T-helper 1 cell treated with Interleukin-12 subunit alpha and Interleukin-12 subunit beta and Interleukin-4 antibody, amounts not matched to agents 30 μg/mL and 1 μg/mL, for 36 hours (primary cell): ENCODE results near the gene AFAP1.

Experiments
- H3K27ac Mint-ChIP-seq: one replicate; pipeline ENCODE4 v1.8.0; 2021; ENCODE audit warnings: mild to moderate bottlenecking, mixed read lengths
- H3K27me3 Mint-ChIP-seq: one replicate; pipeline ENCODE4 v1.8.0; 2021; ENCODE audit warnings: low read depth, mixed read lengths
- H3K36me3 Mint-ChIP-seq: one replicate; pipeline ENCODE4 v1.8.0; 2021; ENCODE audit warnings: low read depth, mixed read lengths
- H3K4me1 Mint-ChIP-seq: one replicate; pipeline ENCODE4 v1.8.0; 2021; ENCODE audit warnings: low read depth, mixed read lengths
- H3K4me3 Mint-ChIP-seq: one replicate; pipeline ENCODE4 v1.8.0; 2021; ENCODE audit warnings: mild to moderate bottlenecking, moderate library complexity, mixed read lengths
- H3K9me3 Mint-ChIP-seq: one replicate; pipeline ENCODE4 v1.8.0; 2021; ENCODE audit warnings: mixed read lengths

Gene AFAP1

DNA sequence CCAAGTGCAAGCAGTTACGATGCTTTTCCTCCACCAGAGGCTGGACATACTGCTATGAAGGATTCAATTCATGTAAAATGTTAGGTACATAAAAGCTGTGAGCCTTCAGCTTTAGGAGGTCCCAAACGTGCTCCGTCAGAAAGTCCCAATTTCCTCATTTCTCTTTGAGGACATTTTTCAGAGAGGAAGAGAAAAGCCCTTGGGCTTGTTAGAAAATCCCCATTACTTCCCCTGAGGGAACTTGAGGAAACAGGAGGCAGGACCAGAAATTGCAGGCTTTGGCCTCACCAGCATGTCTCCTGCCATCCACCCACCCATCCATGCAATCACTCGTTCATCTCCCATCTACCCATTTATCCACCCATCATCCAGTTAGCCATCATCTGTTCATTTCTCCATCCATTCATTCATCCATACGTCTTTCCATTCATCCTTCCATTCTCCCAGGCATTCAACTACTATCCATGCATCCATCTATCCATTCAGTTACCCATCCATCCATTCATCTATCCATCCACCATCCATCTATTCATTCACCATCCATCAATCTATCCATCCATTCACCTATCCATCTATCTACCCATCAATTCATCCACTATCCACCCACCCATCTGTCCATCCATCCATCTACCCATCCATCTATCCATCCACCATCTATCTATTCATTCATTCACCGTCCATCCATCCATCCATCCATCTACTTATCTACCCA lies 223.5 kb downstream of the AFAP1 start:
- H3K9me3 Mint-ChIP-seq, result no peaks in the 10 kb centered on the region
- no peaks in the 10 kb centered on the region for H3K4me1 Mint-ChIP-seq
- no peaks in the 10 kb centered on the region for H3K27me3 Mint-ChIP-seq
- H3K4me3 Mint-ChIP-seq, result no peak overlapping the region
- peak overlapping the region; percentile 3 for H3K27ac Mint-ChIP-seq
- no peaks in the 10 kb centered on the region for H3K36me3 Mint-ChIP-seq

DNA sequence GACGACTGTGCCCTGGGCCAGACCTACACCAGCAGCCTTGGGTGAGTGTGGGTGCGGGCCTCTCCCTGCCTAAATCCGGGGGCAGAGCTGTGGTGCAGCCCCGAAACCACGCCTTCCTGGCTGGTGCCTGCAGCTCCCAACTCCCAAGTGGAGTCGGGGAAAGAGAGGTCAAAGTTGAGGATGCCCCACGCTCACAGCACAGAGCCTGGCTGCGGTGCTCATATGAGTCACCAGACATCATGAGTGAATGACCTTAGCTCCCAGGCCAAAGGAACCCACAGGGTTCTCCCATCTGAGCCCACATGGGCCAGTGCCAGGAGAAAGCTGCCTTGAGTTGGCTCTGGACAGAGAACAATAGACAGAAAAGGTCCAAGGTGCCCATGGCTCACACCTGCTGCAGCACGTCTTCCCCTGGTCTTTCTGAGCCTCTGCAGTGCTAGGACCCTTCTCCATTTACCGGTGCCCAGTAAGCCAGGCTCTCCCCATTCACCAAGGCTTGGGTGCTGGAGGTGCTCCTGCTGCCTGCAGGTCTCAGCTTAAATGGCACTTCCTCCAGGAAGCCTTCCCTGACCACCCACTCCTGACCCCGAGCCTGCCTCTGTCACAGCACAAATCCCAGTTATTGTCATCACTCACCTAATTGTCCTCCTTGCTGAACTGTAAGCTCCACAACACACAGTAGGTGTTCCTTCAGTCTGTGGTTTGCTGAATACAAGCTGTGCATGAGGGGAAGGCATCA lies 224.2 kb downstream of the AFAP1 start:
- no peak overlapping the region for H3K4me3 Mint-ChIP-seq
- H3K27me3 Mint-ChIP-seq, result no peaks in the 10 kb centered on the region
- no peaks in the 10 kb centered on the region for H3K4me1 Mint-ChIP-seq
- no peak overlapping the region for H3K27ac Mint-ChIP-seq
- H3K36me3 Mint-ChIP-seq, result no peaks in the 10 kb centered on the region
- H3K9me3 Mint-ChIP-seq, result no peaks in the 10 kb centered on the region

DNA sequence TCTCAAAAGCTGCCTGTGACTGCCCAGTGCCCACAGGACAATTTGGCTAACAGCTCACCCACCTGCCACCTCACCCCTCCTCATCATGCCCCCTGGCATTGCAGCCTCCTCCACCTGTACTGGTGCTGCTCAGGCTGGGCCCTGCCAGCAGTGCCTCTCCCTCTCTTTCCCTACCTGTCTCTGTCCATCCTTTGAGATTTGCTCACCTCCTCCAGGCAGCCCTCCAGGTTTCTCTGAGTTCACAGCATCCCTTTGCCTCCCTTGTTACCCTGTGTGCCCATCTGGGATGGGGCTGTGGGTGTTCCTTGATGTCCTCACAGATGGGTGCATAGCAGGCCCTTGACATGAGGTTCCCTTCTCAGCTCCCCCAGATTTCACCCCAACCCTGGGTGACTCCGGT lies 224.9 kb downstream of the AFAP1 start:
- Mint-ChIP-seq H3K27ac (no peak overlapping the region), H3K9me3 (no peaks in the 10 kb centered on the region), H3K27me3 (no peaks in the 10 kb centered on the region), H3K4me3 (no peak overlapping the region), H3K4me1 (no peaks in the 10 kb centered on the region), H3K36me3 (no peaks in the 10 kb centered on the region)

DNA sequence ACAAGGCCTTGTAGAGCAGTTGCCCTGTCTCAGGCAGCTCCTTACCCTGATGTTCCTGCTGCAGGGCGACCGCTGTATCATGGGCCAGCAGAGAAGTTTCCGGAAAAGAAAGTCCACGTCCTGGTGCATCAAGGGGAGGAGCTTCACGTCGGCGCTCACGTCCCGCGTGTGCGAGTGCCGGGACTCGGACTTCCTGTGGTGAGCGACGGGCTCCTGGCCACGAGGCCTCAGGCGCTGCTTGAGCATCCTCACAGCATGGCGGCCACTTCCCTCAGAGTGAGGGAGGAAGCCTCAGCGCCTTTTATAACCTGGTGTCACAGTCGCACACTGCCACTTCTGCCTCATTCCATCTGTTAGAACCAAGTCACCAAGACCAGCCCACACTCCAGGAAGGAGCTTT lies 225.5 kb downstream of the AFAP1 start:
- Mint-ChIP-seq H3K36me3 (no peaks in the 10 kb centered on the region), H3K9me3 (no peaks in the 10 kb centered on the region), H3K27ac (no peak overlapping the region), H3K27me3 (no peaks in the 10 kb centered on the region), H3K4me3 (no peak overlapping the region), H3K4me1 (no peaks in the 10 kb centered on the region)

DNA sequence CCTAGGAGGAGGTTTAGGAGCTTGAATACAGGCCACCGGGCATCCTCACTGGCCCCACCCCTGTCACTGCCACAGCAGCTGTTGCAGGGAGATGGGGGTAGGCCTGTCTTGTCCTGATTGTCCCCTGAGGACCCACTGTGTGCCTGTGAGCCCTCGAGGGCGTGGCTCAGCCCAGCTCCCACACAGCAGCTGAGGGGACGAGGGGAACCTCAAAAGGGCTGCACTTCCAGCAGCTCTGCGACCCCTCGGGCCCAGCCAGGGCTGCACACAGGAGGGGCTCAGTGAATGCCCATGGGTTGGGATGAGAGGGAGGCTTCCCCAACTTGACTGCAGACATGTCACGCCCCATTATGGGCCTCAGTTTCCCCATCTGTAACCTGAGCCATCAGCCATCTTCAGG lies 225.9 kb downstream of the AFAP1 start:
- H3K27ac Mint-ChIP-seq, result no peak overlapping the region
- H3K36me3 Mint-ChIP-seq, result no peaks in the 10 kb centered on the region

DNA sequence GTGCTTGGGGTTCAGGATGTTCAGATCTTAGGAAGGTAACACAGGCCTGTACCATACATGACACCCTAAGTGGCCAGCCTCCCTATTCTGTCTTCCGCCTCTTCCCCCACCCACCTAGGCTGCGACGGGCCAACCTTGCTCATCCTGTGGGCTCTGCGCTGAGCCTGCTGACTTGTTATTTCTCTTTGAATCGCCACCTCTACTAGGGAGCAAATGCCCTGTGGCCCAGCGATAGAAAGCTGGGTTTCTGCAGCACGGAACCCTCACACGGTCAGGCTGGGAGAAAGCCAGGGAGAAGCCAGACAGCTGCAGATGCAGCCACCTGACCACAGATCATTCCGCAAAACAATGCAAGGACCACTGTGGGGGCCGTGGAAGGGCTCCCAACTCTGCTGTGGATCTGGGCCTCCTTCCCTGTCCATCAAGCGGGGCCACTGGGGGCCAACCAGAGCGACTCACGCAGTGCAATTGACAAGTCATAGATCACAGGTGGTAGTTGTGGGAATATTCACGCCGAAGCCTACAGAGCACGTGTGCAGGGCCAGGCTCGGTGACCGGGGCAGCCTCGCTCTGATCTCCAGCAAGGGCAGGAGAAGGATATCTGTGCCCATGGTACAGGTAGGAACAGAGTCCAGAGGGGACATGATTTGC lies 227.5 kb downstream of the AFAP1 start:
- no peaks in the 10 kb centered on the region for H3K4me1 Mint-ChIP-seq
- H3K4me3 Mint-ChIP-seq, result no peak overlapping the region
- no peak overlapping the region for H3K27ac Mint-ChIP-seq
- no peaks in the 10 kb centered on the region for H3K9me3 Mint-ChIP-seq
- H3K36me3 Mint-ChIP-seq, result no peaks in the 10 kb centered on the region
- H3K27me3 Mint-ChIP-seq, result no peaks in the 10 kb centered on the region

More for the DNA sequence above, 225.9 kb downstream of the AFAP1 start:
- H3K4me1 Mint-ChIP-seq, result no peaks in the 10 kb centered on the region
- H3K4me3 Mint-ChIP-seq, result no peak overlapping the region
- no peaks in the 10 kb centered on the region for H3K27me3 Mint-ChIP-seq
- H3K9me3 Mint-ChIP-seq, result no peaks in the 10 kb centered on the region

DNA sequence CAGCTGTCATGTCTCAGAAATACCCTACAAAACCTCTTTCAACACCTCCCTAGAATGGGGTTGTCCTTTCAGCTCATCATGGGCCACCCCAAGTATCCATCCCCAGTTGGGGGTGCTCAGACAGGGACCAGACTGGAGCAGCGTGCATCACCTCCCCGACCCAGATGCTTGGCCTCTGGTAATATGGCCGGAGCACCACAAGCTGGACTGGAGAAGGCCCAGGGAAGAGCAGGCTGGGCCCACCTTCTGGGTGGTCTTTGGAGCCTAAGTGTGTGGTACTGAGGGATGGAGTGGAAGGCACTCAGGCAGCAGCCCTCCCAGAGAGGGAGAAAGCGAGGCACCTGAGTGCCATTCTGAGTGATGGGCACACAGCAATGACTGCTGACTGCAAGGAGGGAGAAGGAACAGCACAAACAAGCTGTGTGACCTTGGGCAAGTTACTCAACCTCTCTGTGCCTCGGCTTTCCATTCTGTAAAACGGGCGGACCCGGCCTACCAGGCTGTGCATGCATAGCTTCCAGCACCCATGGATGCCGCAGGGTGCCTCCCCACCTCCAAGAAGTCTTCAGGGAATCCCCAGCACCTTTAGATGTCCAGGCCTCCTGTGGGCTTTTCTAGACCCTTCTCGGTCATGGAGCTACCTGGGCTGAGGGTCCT lies 228.2 kb downstream of the AFAP1 start:
- Mint-ChIP-seq H3K9me3 (no peaks in the 10 kb centered on the region), H3K27ac (no peak overlapping the region), H3K27me3 (no peaks in the 10 kb centered on the region), H3K36me3 (no peaks in the 10 kb centered on the region), H3K4me1 (no peaks in the 10 kb centered on the region), H3K4me3 (no peak overlapping the region)

DNA sequence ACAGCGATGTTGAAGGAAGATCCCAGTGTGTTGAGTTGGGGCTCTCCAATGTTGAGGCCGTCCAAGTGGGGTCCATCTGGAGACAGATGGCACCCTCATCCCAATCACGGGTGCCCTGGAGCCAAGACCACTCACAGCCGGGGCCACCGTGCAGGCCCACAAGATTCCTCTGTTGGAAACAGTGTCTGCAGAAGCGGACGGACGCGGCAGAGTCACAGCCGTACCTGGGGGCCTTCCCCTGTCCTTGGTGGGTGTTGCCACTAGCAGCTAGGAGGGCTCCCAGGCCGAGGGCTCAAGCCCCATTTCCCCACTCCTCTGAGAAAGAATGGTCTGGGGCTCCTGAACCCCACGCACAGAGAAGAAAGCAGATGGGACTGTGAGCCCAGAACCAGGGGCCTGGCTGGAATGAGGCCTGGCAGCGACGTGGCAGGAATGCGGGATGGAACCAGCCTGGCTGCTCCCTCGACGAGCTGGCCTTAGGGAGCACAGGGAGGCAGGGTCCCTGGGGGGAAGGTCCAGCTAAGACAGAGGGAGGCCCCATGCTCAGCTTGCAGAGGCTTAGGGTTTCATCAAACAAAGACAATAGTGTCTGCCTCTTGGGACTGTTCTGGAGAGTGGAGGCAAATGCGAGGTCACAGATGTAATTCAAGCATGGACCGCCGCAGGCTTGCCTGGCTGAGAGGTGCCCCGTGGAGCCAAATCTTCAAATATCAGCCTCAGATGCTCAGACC lies 228.9 kb downstream of the AFAP1 start:
- no peak overlapping the region for H3K27ac Mint-ChIP-seq
- no peaks in the 10 kb centered on the region for H3K36me3 Mint-ChIP-seq

DNA sequence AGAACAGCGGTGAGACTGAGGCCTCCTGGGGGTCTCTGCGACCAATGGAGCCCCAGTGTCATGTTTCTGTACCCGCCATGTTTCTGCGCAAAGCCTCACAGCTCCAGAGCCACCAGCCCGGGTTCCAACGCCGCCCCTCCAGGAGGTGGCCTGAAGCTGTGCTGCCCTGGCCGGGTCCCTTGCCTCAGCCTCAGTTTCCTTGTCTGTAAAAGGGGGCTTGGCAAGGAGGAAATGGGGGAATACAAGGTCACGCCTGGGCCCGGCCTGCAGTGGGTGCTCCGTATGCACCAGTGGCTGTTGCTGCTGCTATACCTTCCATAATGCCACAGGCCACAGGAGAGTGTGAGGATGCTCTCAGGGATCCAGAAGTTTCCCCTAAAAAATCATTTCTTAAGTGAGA lies 229.5 kb downstream of the AFAP1 start:
- no peaks in the 10 kb centered on the region for H3K9me3 Mint-ChIP-seq
- no peak overlapping the region for H3K4me3 Mint-ChIP-seq
- no peaks in the 10 kb centered on the region for H3K36me3 Mint-ChIP-seq
- H3K27me3 Mint-ChIP-seq, result no peaks in the 10 kb centered on the region
- H3K4me1 Mint-ChIP-seq, result no peaks in the 10 kb centered on the region
- H3K27ac Mint-ChIP-seq, result no peak overlapping the region

More for the DNA sequence above, 228.9 kb downstream of the AFAP1 start:
- Mint-ChIP-seq H3K4me1 (no peaks in the 10 kb centered on the region), H3K27me3 (no peaks in the 10 kb centered on the region), H3K9me3 (no peaks in the 10 kb centered on the region), H3K4me3 (no peak overlapping the region)

DNA sequence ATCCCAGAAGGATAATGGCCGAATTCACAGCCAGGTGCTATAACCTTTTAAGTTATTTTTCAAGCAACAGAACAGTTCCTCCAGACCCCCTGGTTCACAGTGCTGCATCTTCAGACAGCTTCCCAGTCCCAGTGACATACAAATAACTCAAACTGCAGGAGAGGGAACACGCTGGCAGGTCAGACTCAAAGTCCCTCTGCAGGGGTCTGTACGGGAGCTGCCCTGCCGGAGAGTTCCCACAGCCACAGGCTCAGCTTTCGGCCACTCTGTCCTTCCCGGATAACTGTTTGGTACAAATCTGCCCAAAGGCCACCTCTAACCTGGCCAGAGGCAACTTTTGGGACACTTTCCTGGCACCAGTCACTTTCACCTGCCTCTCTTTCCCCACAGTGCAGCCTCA lies 230.2 kb downstream of the AFAP1 start:
- no peaks in the 10 kb centered on the region for H3K9me3 Mint-ChIP-seq
- H3K4me1 Mint-ChIP-seq, result no peaks in the 10 kb centered on the region
- no peak overlapping the region for H3K27ac Mint-ChIP-seq
- H3K36me3 Mint-ChIP-seq, result no peaks in the 10 kb centered on the region
- H3K27me3 Mint-ChIP-seq, result no peaks in the 10 kb centered on the region
- H3K4me3 Mint-ChIP-seq, result no peak overlapping the region

DNA sequence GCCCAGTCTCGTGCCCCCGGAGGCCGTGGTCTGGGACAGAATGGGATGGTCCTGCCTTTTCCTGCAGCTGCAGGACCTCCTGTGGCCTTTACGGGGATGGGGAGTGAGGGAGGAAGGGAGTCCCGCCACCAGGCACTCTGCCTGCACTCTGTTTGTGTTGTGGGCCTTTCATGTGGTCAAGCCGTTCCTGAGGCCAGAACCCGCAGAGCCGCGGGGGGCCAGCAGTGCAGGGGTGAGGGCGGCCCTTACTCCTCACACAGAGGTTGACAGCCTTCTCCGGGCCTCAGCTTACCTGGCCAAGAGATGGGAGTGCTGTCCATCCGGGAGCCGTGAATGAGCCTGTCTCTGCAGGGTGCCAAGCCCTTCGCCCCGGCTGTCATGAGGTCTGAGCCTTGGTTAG lies 230.7 kb downstream of the AFAP1 start:
- no peaks in the 10 kb centered on the region for H3K9me3 Mint-ChIP-seq
- no peak overlapping the region for H3K27ac Mint-ChIP-seq
- no peaks in the 10 kb centered on the region for H3K4me1 Mint-ChIP-seq
- H3K36me3 Mint-ChIP-seq, result no peaks in the 10 kb centered on the region
- no peaks in the 10 kb centered on the region for H3K27me3 Mint-ChIP-seq
- no peak overlapping the region for H3K4me3 Mint-ChIP-seq
